NCI-H2227 (cell line): ENCODE data around the gene ZNF169.
"Not testable (repeated sequence)": the region's sequence is repeated elsewhere in the genome, so short reads cannot be mapped to it uniquely, and the experiment has no call there.

Experiments used
- DNase-seq: peaks from one replicate; lab custom pipeline; 2025; ENCODE audit not compliant: unreplicated experiment; lab: John Stamatoyannopoulos, UW

The ZNF169 gene

DNA sequence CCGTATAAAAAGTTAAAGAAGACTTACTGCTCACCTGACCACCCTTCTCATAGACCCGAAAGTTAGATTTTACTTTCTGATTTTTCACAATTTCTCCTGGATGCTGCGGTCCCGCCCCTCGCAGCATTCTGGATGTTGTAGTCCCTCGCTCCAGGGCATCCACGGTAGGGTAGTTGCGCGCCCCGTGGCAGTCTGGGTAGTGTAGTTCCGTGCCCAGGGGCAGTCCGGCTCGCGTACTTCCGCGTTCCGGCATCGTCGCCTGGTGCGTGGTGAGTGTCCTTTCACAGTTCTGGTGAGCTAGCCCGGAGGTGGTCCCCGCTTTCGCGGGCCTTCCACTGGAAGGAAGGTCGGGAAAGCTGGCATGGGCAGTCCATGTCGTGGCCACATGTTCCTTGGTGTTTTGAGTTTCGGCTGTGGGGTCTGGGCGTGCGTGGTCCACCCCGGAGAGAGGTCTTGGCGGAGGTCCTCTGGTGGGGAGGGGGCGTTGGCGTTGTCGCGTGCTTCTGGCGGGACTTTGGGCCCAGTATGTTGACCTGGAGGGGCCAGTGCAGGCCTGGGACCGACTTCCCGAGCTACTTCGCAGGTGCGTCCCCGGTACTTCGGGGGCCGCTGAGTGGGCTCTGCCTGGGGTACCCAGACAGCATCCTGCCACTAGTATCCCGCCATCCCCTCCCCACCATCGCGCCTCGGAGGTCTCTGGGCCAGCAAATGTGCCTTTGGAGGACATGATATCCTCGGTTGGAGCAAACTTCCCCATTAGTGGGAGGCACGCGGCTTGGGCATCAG lies at the start of gene ZNF169:
Gene ZNF169, plus strand, starts transcription at position 222 of the 786 bp plus-strand sequence. CDS start 19,515 bp downstream, outside the sequence.
- DNase-seq, result peak; percentile 90

DNA sequence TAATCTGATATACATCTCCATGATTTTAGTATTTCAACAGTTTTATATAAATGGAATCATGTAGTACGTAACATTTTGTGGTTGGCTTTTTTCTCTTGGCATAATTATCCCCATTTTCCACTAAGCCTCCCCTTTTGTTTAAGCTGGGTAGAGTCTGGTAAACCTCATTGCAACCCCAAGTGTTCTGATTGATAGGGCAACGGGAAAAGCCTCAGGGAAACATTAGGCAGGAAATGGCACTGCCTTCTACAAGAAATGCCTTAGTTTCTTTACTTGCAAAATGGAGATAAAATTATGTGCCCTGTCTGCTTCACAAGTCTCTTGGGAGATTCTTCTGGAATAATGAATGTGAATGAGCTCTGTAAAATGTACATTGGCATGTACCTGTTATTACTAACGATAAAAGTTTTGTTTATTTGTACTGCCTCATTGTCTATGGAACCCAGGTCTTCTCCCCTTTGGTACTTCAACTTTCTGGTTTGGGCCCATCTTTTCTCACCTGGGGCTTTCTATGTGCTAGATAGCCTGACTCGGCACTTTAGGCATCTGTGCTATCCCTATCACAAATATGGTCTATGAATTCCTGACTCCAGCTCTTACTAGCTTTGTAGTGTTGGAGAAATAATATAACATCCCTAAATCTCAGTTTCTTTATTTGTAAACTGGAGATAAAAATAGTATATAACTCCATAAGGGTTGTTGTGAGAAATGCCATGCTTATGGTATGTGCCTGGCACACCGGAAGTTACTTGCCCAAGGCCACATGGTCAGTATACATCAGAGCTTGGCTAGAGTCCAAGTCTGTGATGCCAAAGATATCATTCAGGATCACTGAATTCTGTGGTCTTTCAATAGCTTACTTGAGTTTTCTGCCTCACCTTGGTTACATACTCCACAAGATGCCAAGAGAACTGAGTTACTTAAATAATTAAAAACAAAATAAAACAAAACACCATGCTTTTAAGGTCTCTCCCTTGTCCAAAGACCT lies 48.2 kb upstream of the ZNF169 start:
- no peak for DNase-seq

DNA sequence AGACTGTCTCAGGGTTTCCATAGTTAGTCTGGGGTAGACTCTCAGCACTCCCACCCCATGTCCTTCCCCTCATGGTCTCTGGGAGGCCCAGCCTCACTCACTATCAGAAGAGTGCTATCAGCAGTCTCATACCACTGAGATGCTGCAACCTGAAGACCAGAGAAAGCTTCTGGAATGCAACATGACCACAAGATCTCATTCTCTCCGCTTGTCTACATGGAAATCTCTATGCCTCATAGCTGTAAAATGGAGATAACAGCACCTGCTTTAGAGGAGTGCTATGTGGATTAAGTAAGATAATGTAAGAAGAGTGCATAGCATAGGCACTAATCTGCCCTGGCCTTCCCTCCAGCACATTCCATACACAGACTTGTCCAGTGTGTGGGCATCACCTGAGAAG lies 47.0 kb upstream of the ZNF169 start:
- DNase-seq, result no peak

DNA sequence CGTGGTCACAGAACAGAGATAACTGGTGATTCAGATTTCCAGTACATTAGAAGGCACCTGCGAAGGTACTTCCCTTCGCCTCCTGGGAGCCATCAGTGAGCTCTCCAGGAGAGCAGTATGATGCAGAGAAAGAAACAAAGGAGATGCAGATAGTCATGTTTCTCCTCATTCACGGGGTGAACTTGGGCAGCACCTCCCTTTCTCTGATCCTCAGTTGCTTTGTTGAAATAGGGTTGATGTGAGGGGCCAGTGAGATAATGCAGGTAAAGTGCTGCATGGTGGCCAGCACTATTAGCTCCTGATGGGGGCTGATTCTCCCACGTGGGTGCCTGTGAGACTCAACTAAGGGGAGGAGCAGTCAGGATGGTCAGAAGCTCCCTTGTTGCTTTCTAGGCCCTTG lies 46.6 kb upstream of the ZNF169 start:
- DNase-seq, result no peak

GRCh38 chr9:94213511-94214124 lies 45.5 kb upstream of the ZNF169 start:
- DNase-seq, result peak; percentile 75

GRCh38 chr9:94222870-94223269 lies 36.2 kb upstream of the ZNF169 start:
- DNase-seq, result no peak

GRCh38 chr9:94225413-94225812 lies 33.7 kb upstream of the ZNF169 start:
- DNase-seq, result not testable (repeated sequence)

DNA sequence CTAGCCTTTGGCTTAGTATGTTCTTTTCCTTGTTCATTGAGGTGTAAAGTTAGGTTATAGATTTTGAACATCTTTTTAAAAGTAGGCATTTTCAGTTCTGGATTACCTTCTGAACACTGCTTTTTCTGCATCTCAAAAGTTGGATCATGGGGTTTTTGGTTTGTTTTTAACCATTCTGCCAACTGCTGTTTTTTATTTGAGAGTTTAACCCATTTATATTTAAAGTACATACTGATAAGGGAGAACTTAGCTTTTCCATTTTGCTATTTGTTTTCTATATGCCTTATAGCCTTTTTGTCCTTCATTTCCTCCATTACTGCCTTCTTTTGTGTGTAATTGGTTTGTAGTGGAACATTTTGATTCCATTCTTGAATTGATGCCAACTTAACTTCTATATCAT lies 30.5 kb upstream of the ZNF169 start:
- DNase-seq, result no peak

GRCh38 chr9:94232428-94232827 lies 26.7 kb upstream of the ZNF169 start:
- DNase-seq, result no peak

DNA sequence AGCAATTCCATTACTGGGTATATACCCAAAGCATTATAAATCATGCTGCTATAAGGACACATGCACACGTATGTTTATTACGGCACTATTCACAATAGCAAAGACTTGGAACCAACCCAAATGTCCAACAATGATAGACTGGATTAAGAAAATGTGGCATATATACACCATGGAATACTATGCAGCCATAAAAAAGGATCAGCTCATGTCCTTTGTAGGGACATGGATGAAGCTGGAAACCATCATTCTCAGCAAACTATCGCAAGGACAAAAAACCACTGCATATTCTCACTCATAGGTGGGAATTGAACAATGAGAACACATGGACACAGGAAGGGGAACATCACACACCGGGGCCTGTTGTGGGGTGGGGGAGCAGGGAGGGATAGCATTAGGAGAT lies 18.0 kb upstream of the ZNF169 start:
- DNase-seq, result not testable (repeated sequence)

- DNase-seq, result no peak
Observed at GRCh38 chr9:94245651-94246050, 13.4 kb upstream of the ZNF169 start.

- DNase-seq, result peak; percentile 12
Observed at GRCh38 chr9:94250456-94250855, 8.6 kb upstream of the ZNF169 start.

- no peak for DNase-seq
Observed at GRCh38 chr9:94256007-94256406, 3.1 kb upstream of the ZNF169 start.

- DNase-seq, result not testable (repeated sequence)
Observed at GRCh38 chr9:94265626-94266402, 6.7 kb downstream of the ZNF169 start.

DNA sequence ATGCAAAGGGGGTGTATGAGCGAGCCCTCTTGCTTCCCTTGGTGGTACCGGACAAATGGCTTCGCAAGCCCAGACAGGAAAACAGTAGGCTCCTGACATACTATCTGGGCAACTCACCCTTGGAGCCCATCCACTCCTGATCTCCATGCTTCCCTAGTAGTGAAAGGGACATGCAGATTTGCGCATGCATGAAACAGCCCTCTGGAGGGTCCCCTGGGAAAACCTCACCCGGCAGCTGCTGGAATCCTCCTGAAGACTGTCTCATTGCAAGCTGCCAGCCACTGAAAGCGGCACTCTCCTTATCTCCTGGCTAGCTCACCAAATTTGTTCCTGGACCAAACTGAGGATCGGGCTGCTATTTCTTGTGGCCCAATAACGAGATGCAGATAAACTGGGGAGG lies 10.2 kb downstream of the ZNF169 start:
- DNase-seq, result no peak

- DNase-seq, result no peak
Observed at GRCh38 chr9:94270009-94270408, 10.9 kb downstream of the ZNF169 start.

DNA sequence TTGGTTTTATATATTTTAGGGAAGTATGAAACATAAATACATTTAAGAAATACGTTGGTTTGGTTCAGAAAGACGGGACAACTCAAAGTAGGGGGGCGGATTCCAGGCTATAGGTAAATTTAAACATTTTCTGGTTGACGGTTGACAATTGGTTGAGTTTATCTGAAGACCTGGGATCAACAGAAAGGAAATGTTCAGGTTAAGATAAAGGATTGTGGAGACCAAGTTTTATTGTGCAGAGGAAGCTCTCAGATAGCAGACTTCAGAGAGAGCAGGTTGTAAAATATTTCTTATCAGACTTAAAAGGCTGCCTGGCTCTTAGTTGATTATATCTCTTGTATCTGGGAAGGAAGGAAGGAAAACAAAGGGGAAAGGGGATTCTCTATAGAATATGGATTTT lies 17.9 kb downstream of the ZNF169 start:
- DNase-seq, result not testable (repeated sequence)

DNA sequence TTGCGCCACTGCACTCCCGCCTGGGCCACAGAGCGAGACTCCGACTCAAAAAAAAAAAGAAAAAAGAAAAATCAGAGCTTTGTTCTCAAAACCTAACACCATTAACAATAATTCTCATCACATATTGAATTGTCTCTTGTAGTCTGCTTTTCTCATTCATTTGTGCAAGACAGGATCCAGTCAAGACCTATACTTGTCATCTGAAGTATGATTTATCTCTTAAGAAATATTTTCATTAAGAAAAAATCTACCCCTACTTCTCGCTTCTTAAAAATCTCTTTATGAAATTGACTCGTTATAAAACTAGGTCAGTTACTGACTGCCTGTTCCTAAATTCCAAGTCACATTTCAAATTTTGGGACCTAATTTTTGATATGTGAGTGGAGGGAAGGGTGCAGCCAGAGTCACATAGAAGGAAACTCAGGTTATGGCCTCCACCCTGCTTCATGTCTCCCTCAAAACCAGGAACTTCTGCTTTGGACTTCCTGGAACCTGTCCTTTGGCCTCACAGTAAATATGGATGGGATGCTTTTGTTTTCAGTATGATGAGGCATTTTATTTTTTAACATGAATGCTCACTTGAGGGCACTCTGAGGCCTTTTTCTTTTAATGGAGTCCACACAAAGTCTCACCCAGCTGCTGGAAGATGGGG lies 18.9 kb downstream of the ZNF169 start:
- DNase-seq, result no peak

GRCh38 chr9:94280409-94280989 lies 21.4 kb downstream of the ZNF169 start:
- no peak for DNase-seq

GRCh38 chr9:94281101-94281500 lies 22.0 kb downstream of the ZNF169 start:
- no peak for DNase-seq
